HG03159 (cell line): ENCODE results near the gene COX6A2.
"Not testable (repeated sequence)": the region's sequence is repeated elsewhere in the genome, so short reads cannot be mapped to it uniquely, and the experiment has no call there.

Experiments
- ATAC-seq: cut with Tn5 transposase; IDR thresholded peaks from one replicate; pipeline ENCODE4 v1.9.1; 2021; ENCODE audit warnings: mild to moderate bottlenecking, moderate library complexity; ENCODE audit not compliant: unreplicated experiment

COX6A2 gene

GRCh38 chr16:31439023-31439422, 10.9 kb upstream of the COX6A2 start:
- ATAC-seq, result not testable (repeated sequence)

- ATAC-seq, result no peak
Measured at GRCh38 chr16:31438414-31438813, 10.3 kb upstream of the COX6A2 start.

GRCh38 chr16:31436221-31437045, 8.3 kb upstream of the COX6A2 start:
- ATAC-seq, result no peak

- no peak for ATAC-seq
Measured at GRCh38 chr16:31435341-31436220, 7.4 kb upstream of the COX6A2 start.

- ATAC-seq, result no peak
Measured at GRCh38 chr16:31430380-31431052, 2.4 kb upstream of the COX6A2 start.

GRCh38 chr16:31429796-31430195, 1.6 kb upstream of the COX6A2 start:
- no peak for ATAC-seq

GRCh38 chr16:31429314-31429713, 1.2 kb upstream of the COX6A2 start:
- ATAC-seq, result no peak

- no peak for ATAC-seq
Measured at GRCh38 chr16:31428638-31429247, 583 bp upstream of the COX6A2 start.

- ATAC-seq, result no peak
Measured at GRCh38 chr16:31427441-31428278, 500 bp downstream of the COX6A2 start.

GRCh38 chr16:31423801-31424200, 4.4 kb downstream of the COX6A2 start:
- no peak for ATAC-seq

GRCh38 chr16:31423241-31423640, 4.9 kb downstream of the COX6A2 start:
- no peak for ATAC-seq

GRCh38 chr16:31421587-31421986, 6.6 kb downstream of the COX6A2 start:
- ATAC-seq, result no peak

GRCh38 chr16:31420037-31420436, 8.1 kb downstream of the COX6A2 start:
- ATAC-seq, result no peak

- no peak for ATAC-seq
Measured at GRCh38 chr16:31417916-31418315, 10.2 kb downstream of the COX6A2 start.

GRCh38 chr16:31417036-31417435, 11.1 kb downstream of the COX6A2 start:
- ATAC-seq, result not testable (repeated sequence)

- no peak for ATAC-seq
Measured at GRCh38 chr16:31416371-31416770, 11.8 kb downstream of the COX6A2 start.

GRCh38 chr16:31414706-31415105, 13.5 kb downstream of the COX6A2 start:
- no peak for ATAC-seq

GRCh38 chr16:31413943-31414342, 14.2 kb downstream of the COX6A2 start:
- no peak for ATAC-seq

GRCh38 chr16:31413381-31413780, 14.8 kb downstream of the COX6A2 start:
- no peak for ATAC-seq

- no peak for ATAC-seq
Measured at GRCh38 chr16:31412750-31413149, 15.4 kb downstream of the COX6A2 start.
